ENCODE data around the gene GRM1.

DNA sequence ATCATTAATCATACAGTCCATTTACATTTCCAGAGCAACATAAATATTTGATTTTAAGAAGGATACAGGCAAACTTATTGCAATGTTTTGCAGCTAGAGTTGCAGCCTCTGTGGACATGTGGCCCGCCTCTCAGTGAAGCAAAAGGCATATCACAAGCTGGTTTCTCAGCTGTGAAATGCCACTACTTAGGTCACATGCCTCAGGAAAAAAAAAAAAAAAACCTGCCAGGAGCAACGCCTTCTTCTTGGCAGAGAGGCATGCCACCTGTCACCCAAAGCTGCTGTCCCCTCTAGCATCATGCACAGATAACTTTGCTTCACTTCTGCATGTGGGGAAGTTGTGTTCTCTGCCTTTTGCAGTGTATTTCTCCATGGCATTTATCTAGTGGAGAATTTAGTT, 18.5 kb downstream of the GRM1 start:
- TF ChIP-seq POLR2AphosphoS5 (IDR thresholded peaks at IDR 0.05; ENCODE audit: borderline replicate concordance, low read depth, low read length) (no peak), EZH2 (IDR thresholded peaks at IDR 0.05) (no peak), FOXP2 (optimal IDR thresholded peaks at IDR 0.05; ENCODE audit: control extremely low read depth, extremely low read length, insufficient read depth) (no peak)
